ENCODE results near the gene ZGLP1. TPM values are rescaled to one million over a fixed set of nuclear protein-coding genes. Genes with fewer than 3 reads are reported as not detected.

The ZGLP1 gene
- total and polyA plus RNA-seq, 2 of the 13 experiments (the other 11 are each of a cell fraction or from before 2014, with no cell fraction given) = 2.4 to 3.0 TPM

DNA sequence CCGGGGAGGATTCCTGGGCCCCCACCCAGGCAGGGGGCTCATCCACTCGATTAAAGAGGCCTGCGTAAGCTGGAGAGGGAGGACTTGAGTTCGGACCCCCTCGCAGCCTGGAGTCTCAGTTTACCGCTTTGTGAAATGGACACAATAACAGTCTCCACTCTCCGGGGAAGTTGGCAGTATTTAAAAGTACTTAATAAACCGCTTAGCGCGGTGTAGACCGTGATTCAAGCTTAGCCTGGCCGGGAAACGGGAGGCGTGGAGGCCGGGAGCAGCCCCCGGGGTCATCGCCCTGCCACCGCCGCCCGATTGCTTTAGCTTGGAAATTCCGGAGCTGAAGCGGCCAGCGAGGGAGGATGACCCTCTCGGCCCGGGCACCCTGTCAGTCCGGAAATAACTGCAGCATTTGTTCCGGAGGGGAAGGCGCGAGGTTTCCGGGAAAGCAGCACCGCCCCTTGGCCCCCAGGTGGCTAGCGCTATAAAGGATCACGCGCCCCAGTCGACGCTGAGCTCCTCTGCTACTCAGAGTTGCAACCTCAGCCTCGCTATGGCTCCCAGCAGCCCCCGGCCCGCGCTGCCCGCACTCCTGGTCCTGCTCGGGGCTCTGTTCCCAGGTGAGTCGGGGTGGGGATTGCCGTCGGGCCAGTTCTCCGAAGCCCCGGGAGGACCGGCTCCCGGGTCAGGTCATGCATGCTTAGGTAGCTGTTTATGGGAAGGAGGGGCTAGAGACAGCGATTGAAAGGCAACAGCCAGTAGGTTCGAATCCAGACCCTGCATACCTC lies 38.8 kb downstream of the ZGLP1 start, which contains the start of gene ICAM1 (continued):
- TF ChIP-seq, protein P1, sequence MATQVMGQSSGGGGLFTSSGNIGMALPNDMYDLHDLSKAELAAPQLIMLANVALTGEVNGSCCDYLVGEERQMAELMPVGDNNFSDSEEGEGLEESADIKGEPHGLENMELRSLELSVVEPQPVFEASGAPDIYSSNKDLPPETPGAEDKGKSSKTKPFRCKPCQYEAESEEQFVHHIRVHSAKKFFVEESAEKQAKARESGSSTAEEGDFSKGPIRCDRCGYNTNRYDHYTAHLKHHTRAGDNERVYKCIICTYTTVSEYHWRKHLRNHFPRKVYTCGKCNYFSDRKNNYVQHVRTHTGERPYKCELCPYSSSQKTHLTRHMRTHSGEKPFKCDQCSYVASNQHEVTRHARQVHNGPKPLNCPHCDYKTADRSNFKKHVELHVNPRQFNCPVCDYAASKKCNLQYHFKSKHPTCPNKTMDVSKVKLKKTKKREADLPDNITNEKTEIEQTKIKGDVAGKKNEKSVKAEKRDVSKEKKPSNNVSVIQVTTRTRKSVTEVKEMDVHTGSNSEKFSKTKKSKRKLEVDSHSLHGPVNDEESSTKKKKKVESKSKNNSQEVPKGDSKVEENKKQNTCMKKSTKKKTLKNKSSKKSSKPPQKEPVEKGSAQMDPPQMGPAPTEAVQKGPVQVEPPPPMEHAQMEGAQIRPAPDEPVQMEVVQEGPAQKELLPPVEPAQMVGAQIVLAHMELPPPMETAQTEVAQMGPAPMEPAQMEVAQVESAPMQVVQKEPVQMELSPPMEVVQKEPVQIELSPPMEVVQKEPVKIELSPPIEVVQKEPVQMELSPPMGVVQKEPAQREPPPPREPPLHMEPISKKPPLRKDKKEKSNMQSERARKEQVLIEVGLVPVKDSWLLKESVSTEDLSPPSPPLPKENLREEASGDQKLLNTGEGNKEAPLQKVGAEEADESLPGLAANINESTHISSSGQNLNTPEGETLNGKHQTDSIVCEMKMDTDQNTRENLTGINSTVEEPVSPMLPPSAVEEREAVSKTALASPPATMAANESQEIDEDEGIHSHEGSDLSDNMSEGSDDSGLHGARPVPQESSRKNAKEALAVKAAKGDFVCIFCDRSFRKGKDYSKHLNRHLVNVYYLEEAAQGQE (IDR thresholded peaks at IDR 0.05; ENCODE audit: borderline replicate concordance in 1 of 2, low read depth in 1 of 2, low read length in 2 of 2) = no peak
- TF ChIP-seq RAD21 (CRISPR knock-in tag; IDR thresholded peaks at IDR 0.05) (peak; percentile 36; the same call in 1 of the 2 replicates), ZNF749 (CRISPR knock-in tag; IDR thresholded peaks at IDR 0.05; ENCODE audit: borderline replicate concordance) (peak; percentile 60; the same call in 1 of the 2 replicates), TSC22D2 (CRISPR knock-in tag; IDR thresholded peaks at IDR 0.05; ENCODE audit: borderline replicate concordance) (peak; percentile 74; the same call in 1 of the 2 replicates), NFE2L2 (IDR thresholded peaks at IDR 0.05; ENCODE audit: low read length) (no peak), ZMYM4 (CRISPR knock-in tag; IDR thresholded peaks at IDR 0.05) (peak; percentile 60; the same call in 1 of the 2 replicates), ZNF136 (CRISPR knock-in tag; IDR thresholded peaks at IDR 0.05; ENCODE audit: low read depth) (0 out of 2 replicates have a peak, but pooled peaks have one; percentile 22), TEAD2 (CRISPR knock-in tag; IDR thresholded peaks at IDR 0.05) (no peak), NR1H2 (CRISPR knock-in tag; IDR thresholded peaks at IDR 0.05; ENCODE audit: borderline replicate concordance, low read depth) (no peak; the same call in 1 of the 2 replicates), HDAC2 (CRISPR knock-in tag; IDR thresholded peaks at IDR 0.05) (peak; percentile 84), JARID2 (CRISPR knock-in tag; IDR thresholded peaks at IDR 0.05; ENCODE audit: insufficient replicate concordance) (peak; percentile 35), ZNF317 (CRISPR knock-in tag; IDR thresholded peaks at IDR 0.05) (0 out of 2 replicates have a peak, but pooled peaks have one; percentile 49), THAP11 (CRISPR knock-in tag; IDR thresholded peaks at IDR 0.05) (peak; percentile 82), JUNB (CRISPR knock-in tag; IDR thresholded peaks at IDR 0.05; ENCODE audit: borderline replicate concordance) (peak; percentile 30; the same call in 1 of the 2 replicates), EHMT2 (IDR thresholded peaks at IDR 0.05; ENCODE audit: borderline replicate concordance, low read depth, low read length) (no peak), ZNF33A (CRISPR knock-in tag; IDR thresholded peaks at IDR 0.05; ENCODE audit: borderline replicate concordance) (0 out of 2 replicates have a peak, but pooled peaks have one; percentile 60), ZNF230 (CRISPR knock-in tag; IDR thresholded peaks at IDR 0.05) (no peak), TRIM24 (CRISPR knock-in tag; IDR thresholded peaks at IDR 0.05) (peak; percentile 74), PCBP2 (optimal IDR thresholded peaks at IDR 0.05; ENCODE audit: low read depth, low read length, poor library complexity, severe bottlenecking) (no peak), ZNF124 (CRISPR knock-in tag; IDR thresholded peaks at IDR 0.05) (peak; percentile 74; the same call in 1 of the 2 replicates), ZNF878 (CRISPR knock-in tag; IDR thresholded peaks at IDR 0.05) (peak; percentile 96), NFYB (CRISPR knock-in tag; IDR thresholded peaks at IDR 0.05) (peak; percentile 39; the same call in 1 of the 2 replicates), ZSCAN25 (CRISPR knock-in tag; IDR thresholded peaks at IDR 0.05) (peak; percentile 74)
- TF ChIP-seq, protein P2, sequence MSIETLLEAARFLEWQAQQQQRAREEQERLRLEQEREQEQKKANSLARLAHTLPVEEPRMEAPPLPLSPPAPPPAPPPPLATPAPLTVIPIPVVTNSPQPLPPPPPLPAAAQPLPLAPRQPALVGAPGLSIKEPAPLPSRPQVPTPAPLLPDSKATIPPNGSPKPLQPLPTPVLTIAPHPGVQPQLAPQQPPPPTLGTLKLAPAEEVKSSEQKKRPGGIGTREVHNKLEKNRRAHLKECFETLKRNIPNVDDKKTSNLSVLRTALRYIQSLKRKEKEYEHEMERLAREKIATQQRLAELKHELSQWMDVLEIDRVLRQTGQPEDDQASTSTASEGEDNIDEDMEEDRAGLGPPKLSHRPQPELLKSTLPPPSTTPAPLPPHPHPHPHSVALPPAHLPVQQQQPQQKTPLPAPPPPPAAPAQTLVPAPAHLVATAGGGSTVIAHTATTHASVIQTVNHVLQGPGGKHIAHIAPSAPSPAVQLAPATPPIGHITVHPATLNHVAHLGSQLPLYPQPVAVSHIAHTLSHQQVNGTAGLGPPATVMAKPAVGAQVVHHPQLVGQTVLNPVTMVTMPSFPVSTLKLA (IDR thresholded peaks at IDR 0.05) = peak; percentile 35; the same call in 1 of the 2 replicates
- TF ChIP-seq, protein P3, sequence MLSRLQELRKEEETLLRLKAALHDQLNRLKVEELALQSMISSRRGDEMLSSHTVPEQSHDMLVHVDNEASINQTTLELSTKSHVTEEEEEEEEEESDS (CRISPR knock-in tag; IDR thresholded peaks at IDR 0.05; ENCODE audit: borderline replicate concordance) = peak; percentile 54; the same call in 1 of the 2 replicates

Measured in HepG2 (cell line).